ENCODE measurements around the gene C1QTNF9.

C1QTNF9 gene

GRCh38 chr13:24274452-24275021 is 34.8 kb upstream of the C1QTNF9 start:
- no peak for TF ChIP-seq CTCF (IDR thresholded peaks at IDR 0.05; ENCODE audit: control insufficient read depth, extremely low read depth, insufficient read depth)
- no peak for DNase-seq (ENCODE audit: low read depth)
- no peak overlapping the region for H3K4me3 ChIP-seq (ENCODE audit: low read depth, low read length)

GRCh38 chr13:24275041-24275440 is 34.3 kb upstream of the C1QTNF9 start:
- TF ChIP-seq CTCF (IDR thresholded peaks at IDR 0.05; ENCODE audit: control insufficient read depth, extremely low read depth, insufficient read depth), result no peak
- DNase-seq (ENCODE audit: low read depth), result no peak
- H3K4me3 ChIP-seq (ENCODE audit: low read depth, low read length), result no peak overlapping the region

DNA sequence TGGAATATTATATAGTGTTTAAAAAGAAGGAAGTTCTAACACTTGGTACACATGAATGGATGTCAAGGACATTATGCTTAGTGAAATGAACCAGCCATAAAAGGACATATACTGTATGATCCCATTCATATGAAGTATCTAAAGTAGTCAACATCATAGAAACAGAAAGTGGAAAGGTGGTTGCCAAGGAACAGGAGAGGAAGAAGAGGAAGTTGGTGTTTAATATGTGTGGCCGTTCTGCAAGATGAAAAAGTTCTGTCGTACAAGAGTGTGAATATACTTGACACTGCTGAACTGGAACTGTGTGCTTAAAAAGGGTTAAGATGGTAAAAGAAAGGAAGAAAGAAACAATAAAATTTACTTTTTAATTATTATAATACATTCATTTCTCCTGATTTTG is 33.1 kb upstream of the C1QTNF9 start:
- H3K4me3 ChIP-seq (ENCODE audit: low read depth, low read length), result no peak overlapping the region
- no peak for TF ChIP-seq CTCF (IDR thresholded peaks at IDR 0.05; ENCODE audit: control insufficient read depth, extremely low read depth, insufficient read depth)
- no peak for DNase-seq (ENCODE audit: low read depth)

- DNase-seq (ENCODE audit: low read depth), result no peak
- TF ChIP-seq CTCF (IDR thresholded peaks at IDR 0.05; ENCODE audit: control insufficient read depth, extremely low read depth, insufficient read depth), result no peak
- H3K4me3 ChIP-seq (ENCODE audit: low read depth, low read length), result no peak overlapping the region
These were observed 32.5 kb upstream of the C1QTNF9 start for GRCh38 chr13:24276861-24277260.

DNA sequence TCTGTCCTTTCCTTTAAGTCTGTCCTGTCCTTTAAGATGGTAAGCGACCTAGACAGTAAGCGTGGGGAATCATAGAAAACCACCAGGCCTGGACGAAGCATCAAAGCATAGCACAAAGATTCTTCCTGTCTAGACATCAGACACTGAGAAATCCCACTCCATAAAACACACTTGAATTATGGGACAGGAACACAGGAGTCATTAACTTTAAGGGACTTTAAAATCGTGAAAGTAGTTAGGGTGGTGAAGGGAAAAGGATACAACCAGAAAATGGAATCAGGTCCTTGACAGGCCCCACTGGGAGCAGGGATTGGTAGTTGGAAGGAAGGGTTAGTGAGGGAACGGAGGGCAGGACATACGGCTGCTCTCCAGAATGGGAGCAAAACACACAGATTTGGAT is 31.6 kb upstream of the C1QTNF9 start:
- no peak for TF ChIP-seq CTCF (IDR thresholded peaks at IDR 0.05; ENCODE audit: control insufficient read depth, extremely low read depth, insufficient read depth)
- no peak for DNase-seq (ENCODE audit: low read depth)

DNA sequence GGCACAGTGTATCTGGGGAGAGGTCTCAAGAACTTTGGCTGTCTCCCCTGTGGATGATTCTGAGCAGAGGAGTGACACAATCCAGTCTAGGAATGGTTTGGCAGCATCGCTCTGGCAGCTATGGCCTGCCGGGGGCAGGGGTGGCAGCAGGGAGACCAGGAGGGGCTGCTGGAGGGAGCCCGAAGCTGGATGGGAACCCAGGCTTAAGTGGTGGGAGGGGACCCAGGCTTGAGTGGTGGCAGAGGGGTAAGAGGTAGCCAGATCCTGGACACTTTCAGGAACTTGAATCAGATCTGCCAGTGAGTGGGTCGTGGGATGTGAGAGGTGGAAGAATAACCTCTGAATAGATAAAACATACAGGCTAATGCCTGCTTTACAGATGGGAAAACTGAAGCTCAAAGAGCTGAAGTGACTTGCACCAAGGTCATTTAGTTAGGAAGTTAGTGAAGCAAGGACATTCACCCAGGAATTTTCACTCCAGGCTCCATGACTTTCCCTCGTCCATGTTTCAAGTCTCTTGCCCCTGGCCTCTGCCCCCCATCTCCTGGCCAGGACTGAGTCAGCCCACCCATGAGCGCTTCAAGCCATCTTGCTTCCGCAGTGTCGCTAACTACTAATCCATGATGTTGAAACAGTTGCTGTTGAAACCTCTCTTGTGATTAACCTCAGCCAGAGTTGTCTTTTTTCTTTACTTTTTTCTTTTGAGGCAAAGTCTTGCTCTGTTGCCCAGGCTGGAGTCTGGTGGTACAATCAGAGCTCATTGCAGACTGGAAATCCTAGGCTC is 29.9 kb upstream of the C1QTNF9 start:
- no peak for TF ChIP-seq CTCF (IDR thresholded peaks at IDR 0.05; ENCODE audit: control insufficient read depth, extremely low read depth, insufficient read depth)
- H3K4me3 ChIP-seq (ENCODE audit: low read depth, low read length), result no peak overlapping the region
- DNase-seq (ENCODE audit: low read depth), result no peak

More for the DNA sequence above, 31.6 kb upstream of the C1QTNF9 start:
- H3K4me3 ChIP-seq (ENCODE audit: low read depth, low read length), result no peak overlapping the region
